Fibroblast of lung (primary cell): ENCODE results near the gene POLG. TPM values are rescaled to one million over a fixed set of nuclear protein-coding genes. Genes with fewer than 3 reads are reported as not detected.
A peak's percentile ranks its signal among the peaks of the same experiment; 100 is the strongest.

Experiments
- DNase-seq, 2 donors: peaks; one replicate each; pipeline versions ENCODE4 v3.0.0 to v3.0.0-alpha.2; 2010; ENCODE audit warnings: low read depth in 2 of 2
- H2AFZ ChIP-seq: 2 replicates; pipeline ENCODE4 v1.5.1; 2012; ENCODE audit warnings: low read length, control low read depth, inconsistent platforms
- H3K27ac ChIP-seq: 2 replicates; pipeline ENCODE4 v1.5.1; 2011; ENCODE audit warnings: low read length, control low read depth; ENCODE audit not compliant: insufficient read depth
- H3K27me3 ChIP-seq: 2 replicates; pipeline ENCODE4 v1.5.1; 2011; ENCODE audit warnings: mild to moderate bottlenecking, low read length; ENCODE audit not compliant: control insufficient read depth, insufficient read depth
- H3K36me3 ChIP-seq: 2 replicates; pipeline ENCODE4 v1.5.1; 2011; ENCODE audit warnings: low read length; ENCODE audit not compliant: control insufficient read depth, insufficient read depth
- H3K4me1 ChIP-seq: 2 replicates; pipeline ENCODE4 v1.5.1; 2011; ENCODE audit warnings: low read length; ENCODE audit not compliant: control insufficient read depth, insufficient read depth; ENCODE audit errors: extremely low read depth
- H3K4me2 ChIP-seq: 2 replicates; pipeline ENCODE4 v1.5.1; 2011; ENCODE audit warnings: low read length, control low read depth; ENCODE audit not compliant: insufficient read depth; ENCODE audit errors: extremely low read depth
- H3K4me3 ChIP-seq, 4 experiments: fragments of 200-600 bp in 1 of 4; sonication (generic) in 1 of 4; replicated peaks in 1 of 4; 2 replicates each; pipeline ENCODE4 v1.5.1; 2011 to 2016; ENCODE audit warnings: low read length in 4 of 4, low read depth in 3 of 4, mild to moderate bottlenecking in 3 of 4, control low read depth in 2 of 4, inconsistent platforms in 1 of 4, mixed read lengths in 1 of 4; ENCODE audit not compliant: insufficient read depth in 1 of 4; ENCODE audit errors: control extremely low read depth in 1 of 4
- H3K79me2 ChIP-seq: 2 replicates; pipeline ENCODE4 v1.5.1; 2012; ENCODE audit warnings: mild to moderate bottlenecking, low read length, inconsistent platforms; ENCODE audit not compliant: control insufficient read depth, insufficient read depth
- H3K9ac ChIP-seq: 2 replicates; pipeline ENCODE4 v1.5.1; 2011; ENCODE audit warnings: mild to moderate bottlenecking, low read length, control low read depth; ENCODE audit not compliant: insufficient read depth
- H3K9me3 ChIP-seq: 2 replicates; pipeline ENCODE4 v1.5.1; 2012; ENCODE audit warnings: low read depth, low read length; ENCODE audit not compliant: control insufficient read depth, insufficient read depth
- H4K20me1 ChIP-seq: 2 replicates; pipeline ENCODE4 v1.5.1; 2011; ENCODE audit warnings: low read length; ENCODE audit not compliant: control insufficient read depth, insufficient read depth; ENCODE audit errors: extremely low read depth
- EZH2 ChIP-seq: IDR thresholded peaks from 2 replicates; pipeline ENCODE4 v1.5.1; 2012; ENCODE audit warnings: low read length, control low read depth, mild to moderate bottlenecking; ENCODE audit errors: missing control alignments
- polyA plus RNA-seq, 2 donors: library from polyadenylated mRNA; depleted of rRNA in 1 of 2; stranded (reverse) in 1 of 2; unstranded in 1 of 2; fragments of >200 nt; gene quantifications; 2 replicates each; pipeline ENCODE4 v1.2.1, GENCODE V29; 2011 to 2012; ENCODE audit warnings: missing spikeins in 1 of 2
- total RNA-seq: library from RNA; depleted of rRNA; stranded (reverse); fragments of >200 nt; gene quantifications from 2 replicates; pipeline ENCODE4 v1.2.1, GENCODE V29; 2014
- TF ChIP-seq, protein P1 (sequence below), 2 donors: IDR thresholded peaks in 1 of 2; conservative IDR thresholded peaks in 1 of 2; 1 replicate in 1 of 2; 2 replicates in 1 of 2; pipeline ENCODE4 v1.5.1; 2011 to 2012; ENCODE audit warnings: low read length in 2 of 2, control low read depth in 1 of 2, inconsistent platforms in 1 of 2, low read depth in 1 of 2, mild to moderate bottlenecking in 1 of 2

The POLG gene
- total and polyA plus RNA-seq, 2 donors (not counting 1 experiment from before 2014, with no cell fraction given): 20.4 to 61.3 TPM

DNA sequence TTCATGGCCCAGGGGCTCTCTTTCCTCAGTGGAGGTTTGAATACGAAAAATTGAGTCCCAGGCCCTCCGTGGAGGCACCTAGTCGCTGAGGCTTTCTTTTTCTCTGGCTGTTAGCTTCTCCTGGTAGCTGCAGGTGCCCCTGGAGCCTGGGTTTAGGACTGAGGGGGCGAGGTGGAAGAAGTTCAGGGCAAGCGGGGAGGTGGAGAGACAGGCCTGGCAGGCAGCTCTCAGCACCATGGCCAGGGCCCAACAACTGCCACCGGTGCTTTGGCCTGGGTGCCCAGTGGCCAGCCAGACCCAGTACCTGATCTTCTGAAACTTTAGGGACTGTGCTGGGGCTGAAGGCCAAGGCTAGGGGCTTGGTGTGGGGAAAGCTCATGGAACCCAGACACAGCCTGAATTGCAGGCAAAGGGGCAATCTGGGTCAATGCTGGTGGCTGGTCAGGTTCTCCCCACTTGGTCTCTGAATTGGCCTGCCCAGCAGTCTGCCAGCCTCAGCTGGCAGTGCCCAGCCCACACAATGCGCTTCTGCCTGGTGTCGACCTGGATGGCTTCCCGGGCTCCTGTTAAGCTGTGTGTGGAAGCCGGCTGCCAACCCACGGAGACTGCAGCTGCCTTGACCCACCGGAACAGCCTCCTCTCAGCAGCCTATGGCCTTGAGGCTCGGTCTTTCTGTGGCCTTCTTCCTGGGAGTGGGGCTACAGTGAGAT lies 30.3 kb upstream of the POLG start:
- peaks cover 89% of the 10 kb centered on the region for H3K27me3 ChIP-seq
- TF ChIP-seq, protein P1, sequence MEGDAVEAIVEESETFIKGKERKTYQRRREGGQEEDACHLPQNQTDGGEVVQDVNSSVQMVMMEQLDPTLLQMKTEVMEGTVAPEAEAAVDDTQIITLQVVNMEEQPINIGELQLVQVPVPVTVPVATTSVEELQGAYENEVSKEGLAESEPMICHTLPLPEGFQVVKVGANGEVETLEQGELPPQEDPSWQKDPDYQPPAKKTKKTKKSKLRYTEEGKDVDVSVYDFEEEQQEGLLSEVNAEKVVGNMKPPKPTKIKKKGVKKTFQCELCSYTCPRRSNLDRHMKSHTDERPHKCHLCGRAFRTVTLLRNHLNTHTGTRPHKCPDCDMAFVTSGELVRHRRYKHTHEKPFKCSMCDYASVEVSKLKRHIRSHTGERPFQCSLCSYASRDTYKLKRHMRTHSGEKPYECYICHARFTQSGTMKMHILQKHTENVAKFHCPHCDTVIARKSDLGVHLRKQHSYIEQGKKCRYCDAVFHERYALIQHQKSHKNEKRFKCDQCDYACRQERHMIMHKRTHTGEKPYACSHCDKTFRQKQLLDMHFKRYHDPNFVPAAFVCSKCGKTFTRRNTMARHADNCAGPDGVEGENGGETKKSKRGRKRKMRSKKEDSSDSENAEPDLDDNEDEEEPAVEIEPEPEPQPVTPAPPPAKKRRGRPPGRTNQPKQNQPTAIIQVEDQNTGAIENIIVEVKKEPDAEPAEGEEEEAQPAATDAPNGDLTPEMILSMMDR (conservative IDR thresholded peaks at IDR 0.05 in 1 of 2, IDR thresholded peaks at IDR 0.05 in 1 of 2; ENCODE audit: low read depth in 1 of 2, low read length in 2 of 2): no peak
- no peak for TF ChIP-seq EZH2

DNA sequence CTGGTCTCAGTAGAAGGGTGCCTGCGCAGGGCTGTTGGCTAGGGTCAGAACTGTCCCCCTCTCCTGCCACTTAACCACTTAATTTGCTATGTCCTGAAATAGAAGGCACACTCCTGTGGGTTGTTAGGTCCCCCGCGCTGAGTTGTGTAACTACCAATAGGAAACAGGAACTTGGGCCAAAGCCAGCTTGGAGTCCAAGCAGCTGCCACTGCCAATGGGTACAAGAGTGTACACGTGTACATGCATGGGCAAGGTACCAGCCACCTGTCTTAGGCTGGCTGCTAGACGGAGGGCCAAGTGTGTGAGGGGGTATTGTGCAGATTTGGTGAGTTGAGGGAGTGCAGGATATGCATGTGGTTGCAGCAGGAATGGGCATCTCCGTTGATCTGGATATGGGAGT lies 29.7 kb upstream of the POLG start:
- Histone ChIP-seq H2AFZ (no peak overlapping the region), H3K4me2 (no peak overlapping the region), H3K36me3 (no peaks in the 10 kb centered on the region), H3K4me1 (no peaks in the 10 kb centered on the region), H3K27ac (no peak overlapping the region), H3K9me3 (no peaks in the 10 kb centered on the region), H3K27me3 (peaks cover 90% of the 10 kb centered on the region), H3K4me3 (no peak overlapping the region), H3K9ac (no peak overlapping the region), H3K79me2 (no peaks in the 10 kb centered on the region), H4K20me1 (no peaks in the 10 kb centered on the region)
- no peak for DNase-seq
- TF ChIP-seq EZH2: peak; percentile 59
- TF ChIP-seq, protein P1 (conservative IDR thresholded peaks at IDR 0.05 in 1 of 2, IDR thresholded peaks at IDR 0.05 in 1 of 2; ENCODE audit: low read depth in 1 of 2, low read length in 2 of 2): no peak

More for the DNA sequence above, 30.3 kb upstream of the POLG start:
- H3K79me2 ChIP-seq: no peaks in the 10 kb centered on the region
- no peak overlapping the region for H2AFZ ChIP-seq
- no peaks in the 10 kb centered on the region for H3K36me3 ChIP-seq
- no peak overlapping the region for H3K4me3 ChIP-seq
- no peaks in the 10 kb centered on the region for H3K9me3 ChIP-seq
- no peaks in the 10 kb centered on the region for H4K20me1 ChIP-seq
- no peak for DNase-seq
- no peak overlapping the region for H3K9ac ChIP-seq
- H3K4me1 ChIP-seq: no peaks in the 10 kb centered on the region
- no peak overlapping the region for H3K4me2 ChIP-seq
- no peak overlapping the region for H3K27ac ChIP-seq

- Histone ChIP-seq H4K20me1 (no peaks in the 10 kb centered on the region), H3K79me2 (no peaks in the 10 kb centered on the region), H3K4me2 (no peak overlapping the region), H3K4me1 (no peaks in the 10 kb centered on the region), H3K9ac (no peak overlapping the region), H3K27me3 (peaks cover 87% of the 10 kb centered on the region), H2AFZ (no peak overlapping the region), H3K27ac (no peak overlapping the region), H3K36me3 (no peaks in the 10 kb centered on the region), H3K9me3 (no peaks in the 10 kb centered on the region), H3K4me3 (no peak overlapping the region)
- TF ChIP-seq, protein P1 (conservative IDR thresholded peaks at IDR 0.05 in 1 of 2, IDR thresholded peaks at IDR 0.05 in 1 of 2; ENCODE audit: low read depth in 1 of 2, low read length in 2 of 2): no peak
- no peak for TF ChIP-seq EZH2
- DNase-seq: no peak
These were observed 29.1 kb upstream of the POLG start for GRCh38 chr15:89363770-89364169.
